IMR-90 (cell line): Measurements from ENCODE around the gene WEE1.

ENCODE experiments used
- BHLHE40 ChIP-seq: fragments of 150-350 bp; IDR thresholded peaks from 2 replicates; pipeline ENCODE4 v1.6.1; 2016; ENCODE audit warnings: mild to moderate bottlenecking, low read depth, low read length
- CEBPB ChIP-seq: IDR thresholded peaks from 2 replicates; pipeline ENCODE4 v1.6.1; 2012; ENCODE audit warnings: low read depth, low read length, improper control_type of control experiment
- CTCF ChIP-seq: conservative IDR thresholded peaks from 2 replicates; pipeline ENCODE4 v1.5.1; 2012; ENCODE audit warnings: mild to moderate bottlenecking, low read depth, low read length, improper control_type of control experiment
- ELK1 ChIP-seq: fragments of 150-350 bp; IDR thresholded peaks from 2 replicates; pipeline ENCODE4 v1.6.1; 2016; ENCODE audit warnings: low read depth, mild to moderate bottlenecking, low read length, moderate library complexity, borderline replicate concordance
- MAFK ChIP-seq: IDR thresholded peaks from 2 replicates; pipeline ENCODE4 v1.6.1; 2012; ENCODE audit warnings: low read depth, low read length, improper control_type of control experiment
- MAZ ChIP-seq: IDR thresholded peaks from 2 replicates; pipeline ENCODE4 v1.6.1; 2012; ENCODE audit warnings: low read depth, mild to moderate bottlenecking, low read length, improper control_type of control experiment, moderate library complexity, borderline replicate concordance
- MXI1 ChIP-seq: IDR thresholded peaks from 2 replicates; pipeline ENCODE4 v1.6.1; 2012; ENCODE audit warnings: low read depth, mild to moderate bottlenecking, low read length, moderate library complexity, borderline replicate concordance
- NFE2L2 ChIP-seq: fragments of 150-350 bp; IDR thresholded peaks from 2 replicates; pipeline ENCODE4 v1.6.1; 2016; ENCODE audit warnings: low read depth, mild to moderate bottlenecking, low read length
- POLR2A ChIP-seq: IDR thresholded peaks from 2 replicates; pipeline ENCODE4 v1.6.1; 2012; ENCODE audit warnings: mild to moderate bottlenecking, low read depth, low read length
- RAD21 ChIP-seq: IDR thresholded peaks from 2 replicates; pipeline ENCODE4 v1.6.1; 2012; ENCODE audit warnings: low read length, improper control_type of control experiment
- RCOR1 ChIP-seq: IDR thresholded peaks from 2 replicates; pipeline ENCODE4 v1.6.1; 2012; ENCODE audit warnings: mild to moderate bottlenecking, low read length, improper control_type of control experiment; ENCODE audit not compliant: insufficient replicate concordance
- RFX5 ChIP-seq: IDR thresholded peaks from 2 replicates; pipeline ENCODE4 v1.8.0; 2012; ENCODE audit warnings: low read depth, mild to moderate bottlenecking, low read length, moderate library complexity
- SMC3 ChIP-seq: fragments of 150-350 bp; IDR thresholded peaks from 2 replicates; pipeline ENCODE4 v1.6.1; 2016; ENCODE audit warnings: low read depth, mild to moderate bottlenecking, antibody characterized with exemption, low read length, moderate library complexity

GRCh38 chr11:9530020-9530621 is 43.3 kb upstream of the WEE1 start:
- TF ChIP-seq POLR2A: no peak
- no peak for TF ChIP-seq CTCF
- TF ChIP-seq RAD21: no peak
- no peak for TF ChIP-seq SMC3
- TF ChIP-seq MAFK: no peak
- no peak for TF ChIP-seq BHLHE40
- no peak for TF ChIP-seq MAZ
- no peak for TF ChIP-seq CEBPB
- no peak for TF ChIP-seq MXI1
- TF ChIP-seq ELK1: no peak
- no peak for TF ChIP-seq RFX5
- no peak for TF ChIP-seq NFE2L2
- no peak for TF ChIP-seq RCOR1
